Left kidney (tissue), 2 donors: ENCODE results near the gene NIT1. TPM values are rescaled to one million over a fixed set of nuclear protein-coding genes. Genes with fewer than 3 reads are reported as not detected.

Experiments used
- DNase-seq: peaks from one replicate; pipeline ENCODE4 v3.0.0-alpha.2; 2013
- polyA plus RNA-seq: library from polyadenylated mRNA; unstranded; fragments of 120-200 nt; gene quantifications from one replicate; pipeline ENCODE4 v1.2.1, GENCODE V29; 2013; ENCODE audit not compliant: insufficient read length

Gene NIT1
- polyA plus RNA-seq, 1 donor = 50.5 TPM

DNA sequence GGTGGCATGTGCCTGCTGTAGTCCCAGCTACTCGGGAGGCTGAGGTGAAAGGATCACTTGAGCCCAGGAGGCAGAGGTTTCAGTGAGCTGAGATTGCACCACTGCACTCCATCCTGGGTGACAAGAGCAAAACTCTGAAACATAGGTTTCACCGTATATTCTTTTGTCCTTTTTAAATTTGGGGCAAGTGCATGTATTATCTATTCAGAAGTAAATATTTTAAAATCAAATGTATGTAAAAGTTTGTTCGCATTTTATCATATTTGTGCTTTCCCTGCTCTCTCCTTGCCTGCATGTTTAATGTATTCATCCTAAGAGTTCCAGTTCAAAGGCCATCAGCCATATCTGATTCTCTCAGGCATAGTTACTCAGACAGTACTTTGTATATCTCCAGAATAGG is 27.9 kb downstream of the NIT1 start:
- DNase-seq = no peak

DNA sequence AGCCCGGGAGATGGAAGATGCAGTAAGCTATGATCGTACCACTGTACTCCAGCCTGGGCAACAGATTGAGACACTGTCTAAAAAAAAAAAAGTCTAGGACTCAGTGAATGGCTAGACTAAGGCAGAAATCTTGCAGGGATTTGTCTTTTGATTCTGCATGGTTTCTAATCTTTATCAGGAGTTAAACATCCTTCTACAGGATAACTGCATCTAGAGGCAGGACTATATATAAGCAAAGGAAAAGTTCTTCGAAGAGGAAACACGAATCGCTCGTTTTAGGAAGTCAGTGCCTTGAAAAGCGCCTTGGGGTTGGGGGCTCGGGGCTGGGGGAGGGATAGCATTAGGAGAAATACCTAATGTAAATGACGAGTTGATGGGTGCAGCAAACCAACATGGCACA is 35.3 kb downstream of the NIT1 start:
- DNase-seq = no peak

DNA sequence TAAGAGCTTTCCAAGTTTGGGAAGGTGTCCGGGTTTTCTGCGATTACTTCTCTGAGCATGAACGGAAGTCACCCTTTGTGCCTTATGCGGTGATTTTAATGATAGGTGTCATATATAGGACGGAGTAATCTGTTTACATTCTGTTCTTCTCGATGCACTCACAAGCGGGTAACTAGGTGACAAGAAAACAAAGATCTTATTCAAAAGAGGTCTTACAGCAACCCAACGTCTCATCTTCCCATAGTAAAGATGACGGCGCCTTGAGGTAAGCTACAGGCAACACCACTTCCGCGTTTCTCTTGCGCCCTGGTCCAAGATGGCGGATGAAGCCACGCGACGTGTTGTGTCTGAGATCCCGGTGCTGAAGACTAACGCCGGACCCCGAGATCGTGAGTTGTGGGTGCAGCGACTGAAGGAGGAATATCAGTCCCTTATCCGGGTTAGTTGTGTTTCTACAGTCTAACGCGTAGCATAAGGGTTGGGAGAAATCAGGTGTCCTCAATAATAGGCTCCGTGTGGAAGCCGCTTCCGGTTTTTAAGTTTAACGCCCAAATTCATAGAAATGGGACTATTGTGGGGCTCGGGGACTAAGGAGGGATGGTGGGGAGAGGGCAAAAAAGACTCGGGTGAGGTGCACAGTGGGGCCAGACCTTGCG is 35.9 kb downstream of the NIT1 start, which contains the start of gene UFC1:
UFC1 (plus strand) TSS at position 297 of the 656 bp plus-strand sequence; CDS start at position 317, 20 bp downstream.
- peak; percentile 89 for DNase-seq

DNA sequence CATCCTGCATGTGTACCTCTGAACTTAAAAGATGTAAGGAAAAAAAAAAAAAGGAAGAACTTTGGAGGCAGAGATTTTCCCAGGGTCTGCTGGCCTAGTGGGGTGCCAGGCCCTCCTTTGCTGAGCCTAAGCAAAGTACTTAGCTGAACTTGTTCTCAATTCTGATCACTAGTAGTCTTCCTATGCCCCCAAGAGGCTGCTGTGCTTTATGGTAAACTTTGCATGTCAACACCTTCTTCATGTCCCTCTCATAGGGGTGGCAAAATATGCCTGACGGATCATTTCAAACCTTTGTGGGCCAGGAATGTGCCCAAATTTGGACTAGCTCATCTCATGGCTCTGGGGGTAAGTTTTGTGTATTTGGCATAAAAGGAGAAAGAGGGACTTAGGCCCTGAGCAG is 40.0 kb downstream of the NIT1 start:
- DNase-seq = no peak

DNA sequence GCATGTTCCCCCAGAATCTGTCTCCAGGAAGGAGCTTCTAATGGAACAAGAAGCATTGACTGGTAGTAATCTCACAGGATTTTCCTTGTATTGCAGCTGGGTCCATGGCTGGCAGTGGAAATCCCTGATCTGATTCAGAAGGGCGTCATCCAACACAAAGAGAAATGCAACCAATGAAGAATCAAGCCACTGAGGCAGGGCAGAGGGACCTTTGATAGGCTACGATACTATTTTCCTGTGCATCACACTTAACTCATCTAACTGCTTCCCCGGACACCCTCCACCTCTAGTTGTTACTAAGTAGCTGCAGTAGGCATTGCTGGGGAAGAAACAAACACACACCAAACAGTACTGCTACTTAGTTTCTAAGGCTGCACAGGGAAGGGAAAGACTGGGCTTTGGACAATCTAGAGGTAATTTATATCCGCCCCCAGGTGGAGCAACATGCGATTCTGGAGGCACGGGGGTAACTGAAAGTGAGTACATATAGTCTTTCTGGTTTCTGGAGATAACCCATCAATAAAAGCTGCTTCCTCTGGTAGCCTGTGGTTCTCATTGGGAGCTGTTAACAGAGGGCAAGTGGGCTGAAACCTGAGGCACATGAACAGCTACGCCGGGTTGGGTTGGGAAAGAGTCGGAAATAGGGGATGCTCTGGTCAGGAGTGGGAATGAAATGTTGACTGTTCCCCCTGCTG is 40.6 kb downstream of the NIT1 start:
- DNase-seq = no peak

DNA sequence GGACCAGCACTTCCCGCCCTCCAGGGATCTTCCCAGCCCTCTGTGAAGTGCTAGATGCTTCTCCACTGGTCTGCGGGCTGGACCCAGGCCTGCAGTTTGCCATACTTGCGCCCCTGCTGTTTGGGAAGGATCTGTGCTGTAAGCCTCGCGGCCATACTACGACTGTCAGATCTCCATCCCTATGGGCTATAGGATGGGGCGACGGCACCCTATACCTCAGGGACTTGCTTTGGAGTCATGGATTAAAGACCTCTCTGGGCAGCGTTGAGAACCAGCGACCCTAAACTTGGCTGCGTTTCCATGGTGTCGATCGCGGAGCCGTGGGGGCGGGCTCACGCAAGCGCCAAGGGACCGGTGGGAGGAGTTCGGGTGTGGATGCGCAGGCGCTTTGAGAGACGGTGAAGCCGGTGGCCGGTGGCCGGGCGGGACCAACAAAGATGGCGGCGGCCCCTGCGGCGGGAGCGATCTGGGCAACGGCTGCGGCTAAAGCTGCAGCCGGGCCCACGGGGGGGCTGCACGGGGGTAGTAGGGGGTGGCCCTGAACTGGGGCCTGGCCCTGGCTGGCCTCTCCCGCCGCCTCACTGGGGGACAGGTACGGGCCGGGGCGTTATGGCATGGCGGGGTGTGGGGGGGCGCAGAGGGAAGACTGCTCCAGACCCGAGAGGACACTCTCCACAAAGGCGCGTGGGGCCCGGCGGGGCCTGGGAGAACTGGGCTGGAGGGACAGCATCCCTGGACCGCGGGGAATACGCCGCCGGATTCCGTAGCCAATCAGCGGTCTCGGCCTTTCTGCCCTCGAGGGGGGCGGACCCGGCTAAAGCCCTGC is 41.4 kb downstream of the NIT1 start, which contains the start of gene USP21:
USP21 (plus strand) TSS at position 414 of the 826 bp plus-strand sequence. CDS start 1,141 bp downstream, outside the sequence.
- peak; percentile 95 for DNase-seq

DNA sequence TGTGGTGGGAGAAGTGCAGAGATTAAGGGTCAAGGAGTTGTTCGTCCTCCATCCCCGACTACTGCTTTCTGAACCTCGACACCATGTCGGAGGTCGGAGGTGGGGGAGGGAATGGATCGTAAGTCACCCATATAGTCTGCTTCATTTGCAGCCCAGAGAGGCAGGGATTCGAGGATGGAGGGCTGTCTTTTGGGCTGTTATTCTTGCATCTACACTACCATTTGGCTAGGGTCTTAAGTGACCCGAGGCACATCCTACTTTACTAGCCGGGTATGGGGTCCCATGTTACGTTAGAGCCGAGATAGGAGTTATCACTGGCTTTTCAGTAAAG is 42.0 kb downstream of the NIT1 start:
- no peak for DNase-seq

DNA sequence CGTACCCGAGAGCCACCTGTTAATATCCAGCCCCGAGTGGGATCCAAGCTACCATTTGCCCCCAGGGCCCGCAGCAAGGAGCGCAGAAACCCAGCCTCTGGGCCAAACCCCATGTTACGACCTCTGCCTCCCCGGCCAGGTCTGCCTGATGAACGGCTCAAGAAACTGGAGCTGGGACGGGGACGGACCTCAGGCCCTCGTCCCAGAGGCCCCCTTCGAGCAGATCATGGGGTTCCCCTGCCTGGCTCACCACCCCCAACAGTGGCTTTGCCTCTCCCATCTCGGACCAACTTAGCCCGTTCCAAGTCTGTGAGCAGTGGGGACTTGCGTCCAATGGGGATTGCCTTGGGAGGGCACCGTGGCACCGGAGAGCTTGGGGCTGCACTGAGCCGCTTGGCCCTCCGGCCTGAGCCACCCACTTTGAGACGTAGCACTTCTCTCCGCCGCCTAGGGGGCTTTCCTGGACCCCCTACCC is 42.8 kb downstream of the NIT1 start:
- no peak for DNase-seq

DNA sequence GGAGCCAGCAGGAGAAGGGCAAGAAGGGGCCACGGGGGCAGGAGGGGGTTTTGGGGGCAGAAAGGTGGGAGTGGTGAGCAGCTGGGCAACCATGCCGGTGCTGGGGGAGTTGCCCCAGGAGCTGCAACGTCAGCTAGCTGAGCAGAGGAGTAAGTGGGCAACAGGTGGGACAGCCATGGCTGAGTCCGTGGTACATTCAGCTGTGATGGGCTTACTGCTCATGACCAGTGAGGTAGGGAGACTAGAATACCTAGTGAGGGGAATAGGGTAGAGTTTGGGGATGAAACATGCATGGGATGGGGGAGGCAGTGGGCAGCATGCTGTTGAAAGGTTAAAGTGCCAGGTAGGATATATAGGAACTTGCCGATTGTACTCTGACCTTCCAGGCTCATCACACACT is 43.7 kb downstream of the NIT1 start:
- DNase-seq = no peak

DNA sequence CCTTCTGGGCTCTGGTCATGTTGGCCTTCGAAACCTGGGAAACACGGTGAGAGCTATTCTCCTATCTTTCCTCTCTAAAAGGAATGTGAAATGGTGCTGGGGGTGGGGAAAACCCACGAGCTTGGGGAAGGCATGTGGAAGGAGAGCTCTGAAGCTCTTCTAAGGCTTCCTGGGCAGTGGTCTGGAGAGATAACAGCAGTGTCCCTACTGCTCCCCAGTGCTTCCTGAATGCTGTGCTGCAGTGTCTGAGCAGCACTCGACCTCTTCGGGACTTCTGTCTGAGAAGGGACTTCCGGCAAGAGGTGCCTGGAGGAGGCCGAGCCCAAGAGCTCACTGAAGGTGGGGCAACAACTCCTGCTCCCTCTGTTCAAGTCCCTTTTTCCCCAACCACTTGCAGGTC is 44.1 kb downstream of the NIT1 start:
- DNase-seq = no peak

DNA sequence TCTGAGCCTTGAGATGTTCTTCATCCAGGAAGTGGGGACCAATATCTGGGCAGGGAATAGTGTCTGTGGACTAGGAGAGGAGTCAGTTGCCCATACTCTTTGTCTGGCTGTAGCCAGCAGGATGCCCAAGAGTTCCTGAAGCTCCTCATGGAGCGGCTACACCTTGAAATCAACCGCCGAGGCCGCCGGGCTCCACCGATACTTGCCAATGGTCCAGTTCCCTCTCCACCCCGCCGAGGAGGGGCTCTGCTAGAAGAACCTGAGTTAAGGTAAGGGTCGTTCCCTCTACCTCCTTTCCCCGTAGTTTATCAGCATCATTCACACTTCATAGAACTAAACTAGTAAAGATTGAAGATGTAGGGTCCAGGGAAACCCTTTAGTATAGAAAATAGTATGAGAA is 44.9 kb downstream of the NIT1 start:
- DNase-seq = no peak

DNA sequence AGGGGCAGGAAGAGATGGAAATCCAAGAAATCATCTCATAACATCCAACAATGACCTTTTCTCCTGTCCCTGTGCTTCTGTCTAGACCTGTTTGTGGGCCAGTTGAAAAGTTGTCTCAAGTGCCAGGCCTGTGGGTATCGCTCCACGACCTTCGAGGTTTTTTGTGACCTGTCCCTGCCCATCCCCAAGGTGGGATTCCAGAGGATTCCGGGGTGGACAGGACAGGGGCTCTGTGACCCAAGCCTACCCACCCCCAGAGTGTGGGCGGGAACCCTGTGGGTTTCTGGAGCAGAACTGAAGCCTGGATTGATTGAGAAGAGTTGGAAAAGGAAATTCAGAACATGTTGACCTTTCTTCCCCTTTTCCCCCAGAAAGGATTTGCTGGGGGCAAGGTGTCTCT is 45.9 kb downstream of the NIT1 start:
- no peak for DNase-seq

DNA sequence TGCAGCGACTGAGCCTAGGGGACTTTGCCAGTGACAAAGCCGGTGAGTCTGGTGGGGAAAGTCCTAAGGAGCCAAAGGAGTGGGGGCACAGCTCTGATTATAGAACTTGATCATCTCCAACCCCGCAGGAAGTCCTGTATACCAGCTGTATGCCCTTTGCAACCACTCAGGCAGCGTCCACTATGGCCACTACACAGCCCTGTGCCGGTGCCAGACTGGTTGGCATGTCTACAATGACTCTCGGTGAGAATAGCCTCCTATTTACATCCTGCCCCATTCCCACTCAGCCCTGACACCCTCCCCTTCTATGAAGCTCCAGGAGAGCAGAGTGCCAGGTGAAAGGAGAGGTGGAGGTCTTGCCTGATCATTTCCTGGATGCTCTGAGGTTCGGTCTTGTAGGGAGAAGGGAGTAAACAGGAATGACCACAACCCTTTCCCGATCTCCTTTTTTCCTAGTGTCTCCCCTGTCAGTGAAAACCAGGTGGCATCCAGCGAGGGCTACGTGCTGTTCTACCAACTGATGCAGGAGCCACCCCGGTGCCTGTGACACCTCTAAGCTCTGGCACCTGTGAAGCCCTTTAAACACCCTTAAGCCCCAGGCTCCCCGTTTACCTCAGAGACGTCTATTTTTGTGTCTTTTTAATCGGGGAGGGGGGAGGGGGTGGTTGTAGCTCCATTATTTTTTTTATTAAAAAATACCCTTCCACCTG is 47.2 kb downstream of the NIT1 start:
- no peak for DNase-seq

DNA sequence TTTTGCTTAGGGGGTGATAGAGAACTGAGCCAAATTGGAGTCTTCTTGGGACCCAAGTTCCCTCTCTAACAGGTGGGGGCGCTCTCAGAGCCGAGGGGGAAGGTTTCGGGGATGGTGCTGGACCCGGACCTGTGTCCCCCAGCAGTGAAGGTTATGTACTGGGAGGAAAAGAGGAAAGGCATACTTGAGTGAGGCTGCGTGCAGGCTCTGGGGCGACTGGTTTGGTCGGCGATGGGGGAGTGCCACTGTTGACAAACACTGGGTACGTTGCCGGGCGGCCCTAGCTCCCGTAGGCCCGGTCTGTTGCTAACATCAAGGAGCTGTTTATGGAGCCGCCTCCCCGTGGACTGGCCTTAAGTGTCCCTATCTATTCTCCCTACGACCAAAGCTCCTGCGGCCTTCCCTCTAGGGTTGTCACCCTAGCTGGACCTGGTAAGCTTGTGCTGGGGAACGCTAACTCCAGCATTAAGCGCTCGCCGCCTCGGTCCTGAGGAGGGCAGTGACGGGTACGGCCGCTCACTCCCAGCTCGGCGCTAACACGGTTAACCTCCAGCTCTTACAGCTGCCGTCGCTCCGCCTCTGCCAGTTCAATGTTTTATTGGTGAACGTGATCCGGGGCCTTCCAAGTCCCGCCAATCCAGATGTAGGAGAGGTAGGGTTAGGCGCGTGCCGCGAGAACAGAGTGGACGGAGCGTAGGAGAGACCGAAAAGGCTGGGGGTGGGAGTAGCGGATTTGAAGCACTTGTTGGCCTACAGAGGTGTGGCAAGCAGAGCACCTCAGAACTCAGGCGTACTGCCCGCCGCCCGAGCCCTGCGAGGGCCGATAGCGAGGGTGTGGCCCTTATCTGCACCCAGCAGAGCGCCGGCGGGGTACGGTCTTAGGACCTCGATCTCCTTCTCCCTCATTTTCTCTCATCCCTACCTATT is 48.1 kb downstream of the NIT1 start, which contains the start of gene PPOX:
PPOX (plus strand) TSS at position 685 of the 927 bp plus-strand sequence. CDS start 422 bp downstream, outside the sequence.
- DNase-seq = peak; percentile 97

DNA sequence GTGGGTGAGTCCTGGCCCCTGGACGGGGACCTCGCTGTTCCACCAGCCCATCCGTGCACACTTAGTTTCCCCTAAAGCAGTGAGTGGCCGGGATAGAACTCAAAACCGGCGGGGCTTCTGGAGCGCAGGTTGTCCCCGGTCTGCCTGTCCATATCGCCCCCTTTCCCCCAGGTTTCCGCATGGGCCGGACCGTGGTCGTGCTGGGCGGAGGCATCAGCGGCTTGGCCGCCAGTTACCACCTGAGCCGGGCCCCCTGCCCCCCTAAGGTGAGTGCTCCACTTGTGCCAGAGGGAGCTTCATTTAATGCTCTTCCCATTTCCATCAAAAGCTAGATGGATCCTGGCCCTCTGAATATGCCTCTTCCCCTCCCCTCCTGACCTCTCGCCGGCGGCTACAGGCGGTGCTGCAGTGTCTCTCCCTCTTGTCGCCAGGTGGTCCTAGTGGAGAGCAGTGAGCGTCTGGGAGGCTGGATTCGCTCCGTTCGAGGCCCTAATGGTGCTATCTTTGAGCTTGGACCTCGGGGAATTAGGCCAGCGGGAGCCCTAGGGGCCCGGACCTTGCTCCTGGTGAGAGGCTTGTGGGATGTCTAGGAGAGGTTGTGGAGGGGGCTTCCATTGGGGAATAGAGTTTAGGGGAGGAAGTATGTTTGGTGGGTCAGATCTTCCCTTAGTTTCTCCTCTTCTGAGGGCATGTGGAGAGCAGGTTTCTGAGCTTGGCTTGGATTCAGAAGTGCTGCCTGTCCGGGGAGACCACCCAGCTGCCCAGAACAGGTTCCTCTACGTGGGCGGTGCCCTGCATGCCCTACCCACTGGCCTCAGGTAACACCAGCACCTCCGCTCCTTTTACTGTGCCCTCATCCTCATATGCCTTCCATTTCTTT is 49.0 kb downstream of the NIT1 start:
- no peak for DNase-seq

DNA sequence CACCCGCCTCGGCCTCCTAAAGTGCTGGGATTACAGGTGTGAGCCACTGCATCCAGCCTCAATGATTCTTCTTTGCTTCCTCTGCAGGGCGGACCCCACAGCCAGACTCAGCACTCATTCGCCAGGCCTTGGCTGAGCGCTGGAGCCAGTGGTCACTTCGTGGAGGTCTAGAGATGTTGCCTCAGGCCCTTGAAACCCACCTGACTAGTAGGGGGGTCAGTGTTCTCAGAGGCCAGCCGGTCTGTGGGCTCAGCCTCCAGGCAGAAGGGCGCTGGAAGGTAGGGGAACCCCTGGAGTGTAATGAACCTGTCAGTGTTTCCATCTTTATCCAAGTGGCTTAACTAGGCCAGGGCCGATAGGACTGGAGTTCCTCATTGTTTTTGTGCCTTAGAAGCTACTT is 51.0 kb downstream of the NIT1 start:
- DNase-seq = no peak
